IPS-18c (cell line): ENCODE results near the gene ERI2.
A peak's percentile ranks its signal among the peaks of the same experiment; 100 is the strongest.

Experiments
- H3K4me3 ChIP-seq: 2 replicates; pipeline ENCODE4 v1.7.0; 2013; ENCODE audit warnings: low read depth, mild to moderate bottlenecking, low read length, moderate library complexity; ENCODE audit not compliant: insufficient read depth
- H3K9me3 ChIP-seq: one replicate; pipeline ENCODE4 v1.6.1; 2013; ENCODE audit warnings: mild to moderate bottlenecking, low read length, moderate library complexity; ENCODE audit not compliant: control insufficient read depth, insufficient read depth

ERI2 gene, protein sequence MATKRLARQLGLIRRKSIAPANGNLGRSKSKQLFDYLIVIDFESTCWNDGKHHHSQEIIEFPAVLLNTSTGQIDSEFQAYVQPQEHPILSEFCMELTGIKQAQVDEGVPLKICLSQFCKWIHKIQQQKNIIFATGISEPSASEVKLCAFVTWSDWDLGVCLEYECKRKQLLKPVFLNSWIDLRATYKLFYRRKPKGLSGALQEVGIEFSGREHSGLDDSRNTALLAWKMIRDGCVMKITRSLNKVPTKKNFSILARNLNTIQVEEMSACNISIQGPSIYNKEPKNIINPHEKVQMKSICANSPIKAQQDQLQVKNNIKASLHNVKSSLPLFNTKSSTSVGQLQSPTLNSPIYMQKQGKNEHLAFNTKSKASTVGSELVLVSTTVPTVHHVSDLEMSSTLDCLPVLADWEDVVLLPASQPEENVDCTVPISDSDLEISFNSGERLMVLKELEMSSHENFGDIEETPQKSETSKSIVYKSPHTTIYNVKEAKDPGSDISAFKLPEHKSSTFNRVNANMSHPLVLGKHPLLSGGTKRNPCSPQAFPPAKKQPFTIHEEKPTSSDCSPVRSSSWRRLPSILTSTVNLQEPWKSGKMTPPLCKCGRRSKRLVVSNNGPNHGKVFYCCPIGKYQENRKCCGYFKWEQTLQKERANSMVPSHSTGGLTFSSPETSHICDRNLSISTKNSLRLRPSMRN

DNA sequence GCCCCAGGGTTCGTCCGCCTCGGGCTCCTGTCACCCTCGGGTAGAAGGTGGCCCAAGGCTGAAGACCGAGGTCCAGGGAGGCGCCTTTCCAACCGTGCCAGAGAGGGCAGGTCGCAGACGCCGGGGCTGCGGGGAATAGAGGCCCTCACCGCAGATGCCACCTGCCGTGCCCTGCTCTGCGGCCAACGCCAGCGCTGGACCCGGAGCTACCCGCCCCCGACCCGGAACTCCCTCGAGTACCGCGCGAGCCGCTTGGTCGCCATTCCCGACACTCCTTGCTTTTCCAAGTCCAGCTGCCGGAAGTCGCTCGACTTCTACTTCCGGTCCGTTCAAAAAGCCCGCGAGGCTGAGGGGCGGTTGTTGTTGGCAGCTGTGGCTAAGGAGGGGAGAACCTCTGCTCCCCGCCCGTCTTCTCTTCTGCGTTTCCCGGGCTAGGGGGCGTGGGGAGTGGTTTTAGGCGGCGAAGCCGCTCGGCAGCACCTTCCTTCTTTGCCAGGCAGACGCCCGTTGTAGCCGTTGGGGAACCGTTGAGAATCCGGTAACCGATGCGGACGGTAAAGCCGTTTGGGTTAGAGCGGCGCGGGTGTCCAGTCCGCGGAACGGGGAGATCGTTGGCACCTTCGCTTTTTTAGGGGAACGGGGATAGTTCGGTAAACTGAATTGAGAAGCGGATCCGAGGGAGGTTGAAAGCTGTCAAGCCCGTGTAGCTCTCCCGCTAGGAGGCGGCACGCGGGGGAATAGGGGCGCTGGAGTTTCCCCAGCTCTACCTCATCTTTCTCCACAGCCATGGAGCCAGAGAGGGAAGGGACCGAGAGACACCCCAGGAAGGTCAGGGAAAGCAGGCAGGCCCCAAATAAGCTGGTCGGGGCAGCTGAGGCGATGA is at the start of gene ERI2, which contains the start of gene REXO5:
TSS of gene ERI2 (minus strand) at position 305 of the 883 bp plus-strand sequence. CDS start at position 263, 42 bp downstream.
TSS of gene REXO5 (plus strand) at position 360 of the 883 bp plus-strand sequence. CDS start at position 787, 427 bp downstream.
- peak within 1 kb of the TSS; percentile 95 for H3K4me3 ChIP-seq
- no peaks in the 10 kb centered on the region for H3K9me3 ChIP-seq

DNA sequence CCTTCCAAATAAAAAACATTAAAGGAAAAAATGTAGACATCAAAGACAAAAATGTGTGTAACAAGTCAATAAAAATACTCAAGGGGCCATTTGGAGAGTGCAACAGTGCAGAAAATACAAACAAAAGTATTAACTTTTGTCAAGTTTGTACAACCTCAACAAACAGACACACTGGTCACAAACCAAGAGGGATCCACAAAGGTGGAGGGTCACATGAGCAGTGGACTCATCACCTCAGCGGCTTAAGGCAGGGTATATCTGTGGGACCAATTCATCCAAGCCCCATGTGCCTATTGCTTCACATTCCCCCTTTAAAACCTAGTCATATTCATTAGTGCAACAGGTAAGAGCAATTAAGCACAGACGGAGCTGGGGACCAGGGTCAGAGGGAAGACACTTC is 48.7 kb upstream of the ERI2 start:
- Histone ChIP-seq H3K9me3 (no peaks in the 10 kb centered on the region), H3K4me3 (no peak overlapping the region)

DNA sequence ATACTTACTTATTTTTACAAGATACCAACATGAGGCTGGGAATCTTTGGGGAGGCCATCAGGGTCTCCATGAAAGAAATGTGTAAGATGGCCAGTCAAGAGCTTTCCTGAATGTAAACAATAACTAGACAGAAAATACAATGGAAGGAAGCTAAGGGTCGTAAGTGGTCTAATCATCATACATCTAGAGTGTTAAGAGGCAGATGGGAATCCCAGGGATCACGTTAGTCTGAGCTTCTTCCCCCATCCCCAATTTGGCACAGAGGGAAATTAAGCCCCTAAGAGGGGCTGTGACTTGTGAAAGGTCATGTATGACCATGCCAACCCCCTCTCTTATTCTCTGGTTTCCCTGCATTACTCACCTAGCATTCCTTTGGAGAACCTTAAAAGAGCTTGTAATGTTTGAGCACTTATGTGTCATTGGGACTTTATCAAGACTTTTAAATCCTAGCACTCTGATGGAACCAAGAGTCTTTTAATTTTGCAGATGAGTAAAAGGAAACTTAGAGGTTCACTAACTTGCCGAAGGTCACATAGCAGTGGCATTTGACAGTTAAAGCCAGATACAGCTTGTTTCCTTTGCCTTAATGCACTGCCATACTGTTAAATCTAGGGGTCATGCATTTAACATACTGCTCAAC is 47.8 kb upstream of the ERI2 start:
- H3K4me3 ChIP-seq = no peak overlapping the region
- no peaks in the 10 kb centered on the region for H3K9me3 ChIP-seq

DNA sequence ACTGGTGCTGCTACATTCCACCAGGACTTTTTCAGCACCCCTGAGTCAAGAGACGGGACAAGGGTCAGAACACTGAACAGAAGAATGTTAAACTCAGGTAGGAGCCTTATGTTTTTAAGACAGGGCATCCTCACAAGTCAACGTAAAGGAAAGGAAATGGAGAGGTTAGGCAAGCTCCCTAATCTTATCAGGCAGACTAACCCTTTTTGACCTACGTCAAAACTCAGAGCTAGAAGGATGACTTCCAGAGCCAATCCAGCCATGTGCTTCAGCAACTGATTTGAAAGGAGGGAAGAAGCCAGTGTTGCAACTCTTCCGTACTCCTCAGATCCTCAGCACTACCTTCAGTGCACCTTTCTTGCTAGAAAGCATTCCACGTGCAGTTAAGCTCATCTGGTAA is 46.9 kb upstream of the ERI2 start:
- Histone ChIP-seq H3K9me3 (no peaks in the 10 kb centered on the region), H3K4me3 (no peak overlapping the region)

DNA sequence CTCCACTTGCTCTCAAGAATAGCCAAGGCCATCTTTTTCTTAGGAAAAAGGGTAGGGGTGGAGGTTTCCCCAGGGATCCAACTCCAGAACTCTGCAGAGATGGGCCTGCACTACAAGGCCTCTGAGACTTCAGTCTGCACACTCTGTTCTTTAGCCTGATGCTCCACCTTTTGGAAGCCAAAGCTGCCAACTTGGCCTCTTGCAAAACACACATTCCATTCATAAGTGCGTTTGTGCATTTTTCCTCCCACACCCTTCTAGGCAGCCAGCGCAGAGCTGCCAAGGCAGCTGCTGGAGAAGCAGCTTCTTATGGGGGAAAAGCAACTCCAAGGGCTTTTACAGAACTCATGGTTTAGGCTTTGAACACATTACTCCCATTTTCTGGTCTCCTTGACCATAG is 45.3 kb upstream of the ERI2 start:
- Histone ChIP-seq H3K9me3 (no peaks in the 10 kb centered on the region), H3K4me3 (no peak overlapping the region)

DNA sequence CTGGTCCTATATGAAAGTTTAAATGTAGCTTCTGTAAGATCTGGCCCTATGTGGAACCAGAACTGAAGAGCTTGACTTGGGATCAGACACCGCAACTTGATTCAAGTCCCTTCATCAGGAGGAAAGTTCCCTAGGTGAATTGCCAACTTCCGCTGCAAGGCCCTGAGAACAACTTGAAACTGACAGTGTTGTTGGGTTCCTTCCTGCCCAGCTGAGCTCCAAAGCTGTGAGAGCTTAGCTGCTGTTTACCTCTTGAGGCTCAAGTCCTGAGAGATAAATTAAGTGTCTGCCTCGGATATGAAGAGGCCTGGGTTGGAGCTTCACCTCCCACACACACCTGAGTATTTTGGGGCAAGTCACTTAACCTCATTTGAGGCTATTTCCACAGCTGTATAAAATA is 44.7 kb upstream of the ERI2 start:
- Histone ChIP-seq H3K4me3 (no peak overlapping the region), H3K9me3 (no peaks in the 10 kb centered on the region)

DNA sequence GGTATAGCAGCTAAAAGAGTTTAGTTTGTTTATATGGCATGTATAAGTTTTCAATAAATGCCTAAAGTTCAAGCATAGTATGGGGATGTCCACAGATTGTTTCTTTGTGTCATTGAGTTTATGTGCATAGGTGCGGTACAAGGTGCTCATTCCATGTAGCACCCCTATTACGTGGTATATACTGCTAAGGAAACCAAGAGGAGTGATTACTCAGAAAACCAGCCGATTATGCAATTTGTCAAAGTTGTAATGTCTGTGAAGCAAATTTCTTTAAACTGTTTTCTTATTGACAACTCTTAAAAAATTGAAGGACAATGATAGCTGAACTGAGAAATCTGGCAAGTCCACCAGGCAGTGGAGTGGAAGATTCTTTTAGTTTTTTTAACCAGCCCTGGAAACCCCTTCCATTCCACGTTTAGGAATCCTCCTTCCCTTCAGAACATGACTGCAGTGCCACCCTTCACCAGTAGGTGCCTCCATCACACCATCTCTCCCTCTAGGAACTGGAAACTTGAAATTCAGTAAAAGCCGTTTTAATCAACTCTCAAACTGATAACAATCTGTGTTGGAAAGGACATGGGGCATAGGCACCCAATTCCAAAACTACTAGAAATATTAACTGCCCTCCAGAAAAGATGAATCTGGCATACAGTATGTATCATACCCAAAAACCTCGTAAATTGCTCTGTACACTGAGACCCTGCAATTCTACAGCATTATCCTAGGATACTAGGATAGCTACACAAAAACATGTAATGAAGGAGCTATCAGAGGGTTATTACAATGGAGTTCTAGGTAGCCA is 43.5 kb upstream of the ERI2 start:
- Histone ChIP-seq H3K4me3 (no peak overlapping the region), H3K9me3 (no peaks in the 10 kb centered on the region)

DNA sequence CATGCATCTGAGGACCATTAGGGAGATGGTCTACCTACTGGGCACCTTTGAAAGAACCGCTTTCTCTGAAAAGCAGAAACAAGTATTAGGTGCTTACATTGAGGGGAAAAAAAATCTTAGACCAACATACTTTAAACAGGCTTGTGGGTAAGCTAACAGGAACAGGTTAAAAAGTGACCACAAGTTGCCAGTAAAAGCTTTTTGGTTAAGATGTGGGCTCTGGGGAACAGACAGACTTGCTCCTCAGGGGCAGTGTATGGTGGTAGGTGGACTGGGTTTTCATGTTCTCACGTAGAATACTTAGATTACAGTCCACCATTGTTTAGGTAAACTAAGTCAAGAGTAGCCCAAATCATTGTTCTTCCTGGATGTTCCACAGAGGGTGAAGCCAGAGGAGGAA is 41.3 kb upstream of the ERI2 start:
- Histone ChIP-seq H3K4me3 (no peak overlapping the region), H3K9me3 (no peaks in the 10 kb centered on the region)

DNA sequence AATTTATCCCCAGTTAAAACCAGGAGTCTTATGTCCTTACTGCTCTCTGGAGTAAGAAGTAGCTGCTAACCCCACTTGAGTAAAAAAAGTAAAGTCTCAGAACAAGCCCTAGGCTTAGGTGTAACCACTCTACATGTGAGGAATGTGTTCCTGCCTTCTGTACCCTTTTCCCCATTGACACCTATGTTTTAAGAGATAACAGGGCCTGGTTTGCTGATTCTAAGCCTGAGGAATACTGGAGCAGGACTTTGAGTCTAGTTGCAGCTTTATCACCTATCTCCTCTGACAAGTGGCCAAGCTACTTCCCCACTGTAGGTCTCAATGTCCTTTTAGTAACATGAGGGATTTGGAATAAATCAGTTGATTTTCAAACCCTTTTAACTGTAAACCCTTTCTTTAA is 40.3 kb upstream of the ERI2 start:
- no peak overlapping the region for H3K4me3 ChIP-seq
- H3K9me3 ChIP-seq = peaks cover 2% of the 10 kb centered on the region

DNA sequence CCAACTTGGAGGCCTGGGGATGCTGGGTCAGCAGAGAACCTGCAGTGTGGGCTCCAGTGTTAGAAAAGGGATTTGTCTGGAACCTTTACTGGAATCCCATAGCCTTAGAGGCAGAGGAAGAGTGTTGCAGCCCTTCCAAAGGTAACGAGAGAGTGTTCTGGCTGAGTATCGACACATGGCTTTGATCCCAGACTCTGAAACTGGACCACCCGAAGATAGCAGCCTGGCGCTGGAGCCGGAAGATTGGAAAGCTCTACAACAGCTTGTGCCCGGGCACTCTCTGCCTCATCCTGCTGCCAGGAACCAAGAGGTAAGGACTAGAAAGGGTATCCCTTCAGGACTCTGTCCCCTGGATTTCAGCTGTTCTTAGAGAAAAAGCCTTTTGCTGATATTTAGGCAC is 39.8 kb upstream of the ERI2 start:
- Histone ChIP-seq H3K9me3 (peaks cover 2% of the 10 kb centered on the region), H3K4me3 (no peak overlapping the region)

DNA sequence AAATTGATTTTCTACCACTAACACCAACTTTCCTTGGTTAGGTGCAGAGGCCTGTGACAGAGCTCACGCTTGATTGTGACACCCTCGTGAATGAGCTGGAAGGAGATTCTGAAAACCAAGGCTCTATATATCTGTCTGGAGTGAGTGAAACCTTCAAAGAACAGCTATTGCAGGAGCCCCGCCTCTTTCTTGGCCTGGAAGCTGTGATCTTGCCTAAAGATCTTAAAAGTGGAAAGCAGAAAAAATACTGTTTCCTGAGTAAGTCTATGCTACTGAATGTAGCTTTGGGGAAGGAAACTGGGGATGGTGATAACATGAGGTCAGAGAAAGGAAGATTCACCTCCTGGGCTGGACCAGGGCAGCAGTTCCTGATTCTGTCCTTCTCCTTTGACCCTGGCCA is 38.3 kb upstream of the ERI2 start:
- no peak overlapping the region for H3K4me3 ChIP-seq
- H3K9me3 ChIP-seq = peaks cover 2% of the 10 kb centered on the region

DNA sequence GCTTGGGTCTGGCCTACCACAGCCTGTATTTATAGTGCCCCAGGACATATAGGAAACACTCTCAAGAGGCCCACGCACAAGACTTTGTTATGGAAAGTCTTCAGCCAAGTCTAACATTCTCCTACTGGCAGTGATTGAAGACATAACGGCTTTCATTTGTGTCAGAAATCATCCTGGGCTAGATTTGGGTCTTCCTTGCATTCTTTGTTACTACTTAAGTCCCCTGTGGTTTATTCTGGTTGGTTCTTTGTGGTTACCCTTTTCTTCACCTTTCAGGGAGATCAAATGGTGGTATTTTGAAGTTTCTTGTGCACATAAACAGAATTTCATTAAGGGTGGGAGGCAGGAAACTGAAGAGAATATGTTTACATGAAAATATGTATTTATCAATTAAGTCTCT is 37.8 kb upstream of the ERI2 start:
- Histone ChIP-seq H3K4me3 (no peak overlapping the region), H3K9me3 (peaks cover 2% of the 10 kb centered on the region)

DNA sequence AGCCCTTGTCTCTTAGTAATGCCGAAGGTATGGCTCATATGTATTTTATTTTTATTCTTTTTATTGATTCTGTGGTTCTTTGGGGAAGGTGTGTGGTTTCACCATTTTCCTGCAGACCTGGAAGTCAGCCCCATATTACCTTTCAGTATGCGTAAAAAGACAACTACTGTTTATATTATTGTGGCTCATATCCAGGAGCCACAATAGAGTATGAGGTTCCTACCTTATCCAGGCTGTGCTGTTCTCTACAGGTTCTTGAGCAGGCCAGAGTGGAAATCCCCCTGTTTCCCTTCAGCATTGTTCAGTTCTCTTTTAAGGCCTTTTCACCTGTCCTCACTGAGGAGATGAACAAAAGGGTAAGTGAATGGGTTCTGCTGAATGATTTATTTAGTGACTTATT is 33.2 kb upstream of the ERI2 start:
- no peak overlapping the region for H3K4me3 ChIP-seq
- peaks cover 2% of the 10 kb centered on the region for H3K9me3 ChIP-seq

DNA sequence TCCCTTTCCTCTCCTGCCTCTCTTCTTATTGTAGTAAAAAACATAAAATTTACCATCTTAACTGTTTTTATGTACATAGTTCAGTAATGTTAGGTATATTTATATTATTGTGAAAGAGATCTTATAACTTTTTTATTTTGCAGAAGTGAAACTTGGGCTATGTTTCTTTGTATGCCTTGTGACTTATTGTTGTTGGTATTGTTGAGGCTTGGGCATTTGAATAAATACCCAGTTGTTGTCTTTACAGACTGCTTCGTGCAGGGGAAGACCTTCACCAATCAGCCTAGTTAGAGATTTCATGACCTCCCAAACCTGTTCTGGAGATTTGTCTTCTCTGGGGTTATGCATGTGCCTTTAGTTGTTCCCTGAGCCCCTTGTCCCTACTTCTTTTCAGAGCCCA is 32.0 kb upstream of the ERI2 start:
- Histone ChIP-seq H3K9me3 (peaks cover 2% of the 10 kb centered on the region), H3K4me3 (no peak overlapping the region)

DNA sequence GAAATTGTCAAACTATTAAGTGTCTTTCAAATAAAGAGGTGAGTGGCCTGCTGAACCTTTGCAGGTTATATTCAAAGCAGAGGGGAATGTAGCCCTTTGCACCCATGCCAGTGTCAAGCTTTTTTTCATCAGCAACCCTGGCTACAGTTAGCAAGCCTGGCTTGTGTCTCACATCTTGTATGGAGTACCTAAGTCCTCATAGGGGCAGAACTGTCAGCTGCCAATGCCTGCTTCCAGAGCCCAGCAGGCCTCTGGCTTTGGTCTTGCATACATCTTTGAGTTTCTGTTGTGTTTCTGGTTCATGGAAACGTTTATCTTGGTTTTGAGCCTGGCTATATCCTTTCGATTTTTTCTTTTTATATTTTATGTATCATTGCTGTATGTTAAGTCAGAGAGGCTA is 26.8 kb upstream of the ERI2 start:
- Histone ChIP-seq H3K9me3 (no peaks in the 10 kb centered on the region), H3K4me3 (no peak overlapping the region)

DNA sequence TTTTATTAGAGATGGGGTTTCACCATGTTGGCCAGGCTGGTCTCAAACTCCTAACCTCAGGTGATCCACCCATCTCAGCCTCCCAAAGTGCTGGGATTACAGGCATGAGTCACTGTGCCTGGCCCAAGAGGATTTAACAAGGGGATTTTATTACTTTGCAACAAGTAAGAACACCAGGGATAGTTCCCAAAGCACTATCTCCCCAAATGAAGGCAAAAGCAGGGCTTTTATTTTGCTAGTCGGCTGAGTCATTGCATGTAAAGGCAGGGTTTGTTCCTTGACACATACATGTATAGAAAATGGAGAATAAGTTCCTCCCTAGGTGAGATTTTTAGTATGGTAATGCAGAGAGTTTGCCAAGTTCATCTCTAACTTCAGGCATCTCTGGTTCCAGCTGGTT is 24.1 kb upstream of the ERI2 start:
- Histone ChIP-seq H3K4me3 (no peak overlapping the region), H3K9me3 (no peaks in the 10 kb centered on the region)
